Upper lobe of left lung (tissue), 6 donors: ENCODE results near the gene TOMM7. TPM values are rescaled to one million over a fixed set of nuclear protein-coding genes. Genes with fewer than 3 reads are reported as not detected.

ENCODE experiments used
- ATAC-seq, 2 donors: fragments of 200-7000 bp; cut with Tn5 transposase; one replicate each; pipeline ENCODE4 v1.9.1; 2022; ENCODE audit warnings: mild to moderate bottlenecking in 2 of 2, moderate library complexity in 2 of 2; ENCODE audit not compliant: low FRiP score in 2 of 2
- DNase-seq, 2 donors: peaks; one replicate each; pipeline ENCODE4 v3.0.0-alpha.2; 2019 to 2020
- H3K27ac ChIP-seq, 4 donors: fragments of 200-600 bp; sonication (generic); one replicate each; pipeline ENCODE4 v1.5.1; 2016 to 2019
- H3K27me3 ChIP-seq, 4 donors: fragments of 200-600 bp; sonication (generic); one replicate each; pipeline ENCODE4 v1.5.1; 2017 to 2019
- H3K36me3 ChIP-seq, 4 donors: fragments of 200-600 bp; sonication (generic); one replicate each; pipeline ENCODE4 v1.5.1; 2016 to 2019
- H3K4me1 ChIP-seq, 4 donors: fragments of 200-600 bp; sonication (generic); one replicate each; pipeline ENCODE4 v1.5.1; 2018 to 2019
- H3K4me3 ChIP-seq, 4 donors: fragments of 200-600 bp; sonication (generic); one replicate each; pipeline ENCODE4 v1.5.1; 2017 to 2019; ENCODE audit warnings: mild to moderate bottlenecking in 2 of 4, moderate library complexity in 1 of 4
- H3K9me3 ChIP-seq, 4 donors: fragments of 200-600 bp; sonication (generic); one replicate each; pipeline ENCODE4 v1.5.1; 2018 to 2019
- CTCF ChIP-seq, 6 experiments: fragments of 450-650 bp in 4 of 6; fragments of 200-600 bp in 2 of 6; sonication (generic) in 2 of 6; IDR thresholded peaks; one replicate each; pipeline ENCODE4 v1.5.1; 2016 to 2019; ENCODE audit warnings: antibody characterized with exemption in 6 of 6
- EP300 ChIP-seq, 4 donors: sonication (generic); formaldehyde crosslinking; IDR thresholded peaks; one replicate each; pipeline ENCODE4 v1.5.1; 2017; ENCODE audit warnings: antibody characterized with exemption in 4 of 4, control low read depth in 2 of 4
- POLR2A ChIP-seq, 4 donors: fragments of 450-650 bp; IDR thresholded peaks; one replicate each; pipeline ENCODE4 v1.5.1; 2016 to 2017; ENCODE audit warnings: antibody characterized with exemption in 4 of 4, mild to moderate bottlenecking in 2 of 4
- POLR2AphosphoS5 ChIP-seq, 2 donors: sonication (generic); formaldehyde crosslinking; IDR thresholded peaks; one replicate each; pipeline ENCODE4 v1.5.1; 2017; ENCODE audit warnings: antibody characterized with exemption in 2 of 2
- WGBS, 2 donors: methylation state at CpG; one replicate each; pipeline ENCODE4 v1.1.5; 2017 to 2018; 5-methylcytosine and 5-hydroxymethylcytosine counted together
- total RNA-seq, 6 donors: library from RNA; depleted of rRNA in 4 of 6; stranded (reverse); fragments of >200 nt in 4 of 6; gene quantifications; one replicate each; pipeline versions ENCODE4 v1.1.0 to v1.2.1, GENCODE V29; 2016 to 2021
- donor health status: DM: no; HTN: no; CAD: no; lungs with moderate emphysema.
- donor health status: DM: no; HTN: yes; CAD: no; lungs with severe emphysema.

Gene TOMM7
- total RNA-seq, 6 donors from 2014 or later: 42.4 to 387 (median 171) TPM

- ATAC-seq: no peak
- H3K9me3 ChIP-seq: no peaks in the 10 kb centered on the region
These were observed 10.8 kb downstream of the TOMM7 start for GRCh38 chr7:22811746-22812280.

GRCh38 chr7:22810843-22811242 is 11.8 kb downstream of the TOMM7 start:
- Histone ChIP-seq H3K9me3 (no peaks in the 10 kb centered on the region), H3K27ac (no peak overlapping the region), H3K36me3 (peaks cover 0 to 46% (median 12%) of the 10 kb centered on the region in 4 donors), H3K4me1 (no peaks in the 10 kb centered on the region), H3K4me3 (no peak overlapping the region), H3K27me3 (no peaks in the 10 kb centered on the region)
- 97 to 100% methylated on average over 1 of the region's 1 CpG for WGBS, 2 donors
- ATAC-seq: no peak
- TF ChIP-seq CTCF (IDR thresholded peaks at IDR 0.05): no peak
- TF ChIP-seq POLR2AphosphoS5 (IDR thresholded peaks at IDR 0.05): no peak
- no peak for TF ChIP-seq POLR2A (IDR thresholded peaks at IDR 0.05)
- TF ChIP-seq EP300 (IDR thresholded peaks at IDR 0.05): no peak
- no peak for DNase-seq

More at GRCh38 chr7:22811746-22812280, 10.8 kb downstream of the TOMM7 start:
- Histone ChIP-seq H3K4me3 (no peak overlapping the region), H3K27ac (no peak overlapping the region), H3K36me3 (peaks cover 3 to 56% (median 17%) of the 10 kb centered on the region in 4 donors), H3K4me1 (no peaks in the 10 kb centered on the region), H3K27me3 (no peaks in the 10 kb centered on the region)
- TF ChIP-seq CTCF (IDR thresholded peaks at IDR 0.05) (no peak), EP300 (IDR thresholded peaks at IDR 0.05) (no peak), POLR2A (IDR thresholded peaks at IDR 0.05) (no peak), POLR2AphosphoS5 (IDR thresholded peaks at IDR 0.05) (no peak)
- 83 to 89% methylated on average over 4 of the region's 4 CpGs for WGBS, 2 donors
- no peak for DNase-seq

- H3K9me3 ChIP-seq: no peaks in the 10 kb centered on the region
- 95 to 100% methylated on average over 4 of the region's 4 CpGs for WGBS, 2 donors
- no peaks in the 10 kb centered on the region for H3K4me1 ChIP-seq
- DNase-seq: no peak
- ATAC-seq: no peak
- H3K27me3 ChIP-seq: no peaks in the 10 kb centered on the region
- peaks cover 0 to 38% (median 10%) of the 10 kb centered on the region in 4 donors for H3K36me3 ChIP-seq
- no peak for TF ChIP-seq POLR2AphosphoS5 (IDR thresholded peaks at IDR 0.05)
- TF ChIP-seq EP300 (IDR thresholded peaks at IDR 0.05): no peak
- TF ChIP-seq POLR2A (IDR thresholded peaks at IDR 0.05): no peak
- TF ChIP-seq CTCF (IDR thresholded peaks at IDR 0.05): no peak
- no peak overlapping the region for H3K27ac ChIP-seq
- no peak overlapping the region for H3K4me3 ChIP-seq
These were observed 12.6 kb downstream of the TOMM7 start for GRCh38 chr7:22809902-22810642.

GRCh38 chr7:22808140-22808539 is 14.5 kb downstream of the TOMM7 start:
- WGBS, 2 donors: 81 to 98% methylated on average over 6 of the region's 6 CpGs
- Histone ChIP-seq H3K36me3 (peaks cover 0 to 24% (median 10%) of the 10 kb centered on the region in 4 donors), H3K4me1 (no peaks in the 10 kb centered on the region), H3K27me3 (no peaks in the 10 kb centered on the region), H3K27ac (no peak overlapping the region), H3K4me3 (no peak overlapping the region), H3K9me3 (no peaks in the 10 kb centered on the region)
- no peak for DNase-seq
- TF ChIP-seq CTCF (IDR thresholded peaks at IDR 0.05): no peak
- TF ChIP-seq POLR2AphosphoS5 (IDR thresholded peaks at IDR 0.05): no peak
- no peak for TF ChIP-seq EP300 (IDR thresholded peaks at IDR 0.05)
- TF ChIP-seq POLR2A (IDR thresholded peaks at IDR 0.05): no peak
- no peak for ATAC-seq
